C1 segment of cervical spinal cord (tissue), 14 donors: ENCODE data around the gene ENHO.

Experiments
- DNase-seq, 14 donors: peaks; one replicate each; lab custom pipeline; 2025; lab: John Stamatoyannopoulos, UW

Gene ENHO

DNA sequence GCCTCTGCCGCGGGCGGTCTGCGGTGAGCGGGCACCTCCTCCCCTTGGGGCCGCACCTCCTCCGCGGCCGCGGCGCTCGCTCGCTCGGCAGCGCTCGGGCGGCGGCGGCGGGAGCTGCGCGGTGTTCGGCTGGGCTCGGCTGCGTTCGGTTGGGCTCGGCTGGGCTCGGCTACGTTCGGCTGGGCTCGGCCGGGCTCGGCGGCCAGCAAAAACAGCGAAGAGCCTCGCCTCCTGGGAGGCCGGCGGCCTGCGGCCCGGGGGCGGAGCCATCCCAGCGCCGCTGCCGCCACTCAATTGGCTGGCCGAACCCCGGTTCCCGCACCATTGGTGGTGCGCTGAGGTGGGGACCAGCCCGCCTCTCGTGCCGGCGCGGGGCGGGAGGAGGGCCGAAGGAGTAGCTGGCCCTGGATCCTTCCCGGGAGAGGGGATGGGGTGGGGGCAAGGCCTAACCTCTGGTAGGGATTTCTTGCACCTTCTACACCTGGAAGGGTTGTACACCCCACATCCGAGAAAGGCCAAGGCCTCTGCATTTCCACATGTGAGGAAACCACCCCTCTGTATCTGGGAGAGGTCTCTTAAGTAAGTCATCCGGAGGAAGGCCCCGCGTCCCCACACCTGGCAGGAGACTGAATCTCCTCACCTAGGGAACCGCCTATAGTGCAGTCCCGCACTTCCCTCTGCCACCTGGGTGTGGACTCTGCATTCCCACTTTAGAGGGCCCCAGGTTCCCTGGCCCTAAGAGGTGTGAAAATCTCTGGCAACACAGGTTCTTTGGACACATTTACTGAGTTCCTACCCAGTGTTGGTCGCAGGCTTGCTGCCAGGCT, at the start of gene ENHO:
ENHO (minus strand) TSS at position 20 of the 827 bp plus-strand sequence. CDS start 1,295 bp downstream, outside the sequence.
- DNase-seq: peak; percentile 54 to 95 (median 90)

- DNase-seq: no peak
Measured at GRCh38 chr9:34572092-34572491, 49.3 kb upstream of the ENHO start.

- DNase-seq: peak in 1 of 14 donors; percentile 14
Measured at GRCh38 chr9:34571481-34571810, 48.7 kb upstream of the ENHO start.

DNA sequence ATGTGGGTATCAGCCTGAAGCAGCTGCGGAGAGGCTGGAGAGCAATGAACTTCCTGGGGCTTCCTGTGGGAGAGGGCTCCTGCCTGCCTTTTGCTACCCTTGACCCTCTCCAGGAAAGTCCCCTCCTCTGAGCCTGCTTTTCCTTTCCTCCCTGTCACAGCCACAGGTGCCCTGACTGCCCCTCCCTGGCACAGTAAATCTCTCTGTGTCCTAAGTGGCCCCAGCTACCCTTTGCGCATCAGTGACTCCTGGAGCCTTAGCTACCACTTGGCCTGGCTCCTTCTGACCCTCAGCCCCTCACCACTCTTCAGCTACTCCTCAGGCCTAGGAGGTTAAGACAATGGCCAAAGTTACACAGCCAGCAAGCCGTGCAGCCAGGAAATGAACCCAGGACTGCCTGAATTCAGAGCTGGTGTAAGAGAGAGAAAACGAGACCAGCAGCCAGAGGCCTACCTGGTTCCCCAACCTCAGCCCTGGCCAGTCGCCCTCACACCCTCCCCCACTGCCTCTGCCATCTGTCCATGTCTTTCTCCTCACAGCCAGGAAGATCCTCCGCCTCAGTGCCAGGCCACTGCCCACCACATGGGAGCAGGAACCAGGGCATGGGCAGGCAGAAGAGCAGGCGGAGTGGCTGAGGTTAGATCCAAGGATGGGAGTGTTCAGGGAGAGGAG, 48.2 kb upstream of the ENHO start:
- DNase-seq: peak in 3 of 14 donors; percentile 17 to 95 (median 33)

DNA sequence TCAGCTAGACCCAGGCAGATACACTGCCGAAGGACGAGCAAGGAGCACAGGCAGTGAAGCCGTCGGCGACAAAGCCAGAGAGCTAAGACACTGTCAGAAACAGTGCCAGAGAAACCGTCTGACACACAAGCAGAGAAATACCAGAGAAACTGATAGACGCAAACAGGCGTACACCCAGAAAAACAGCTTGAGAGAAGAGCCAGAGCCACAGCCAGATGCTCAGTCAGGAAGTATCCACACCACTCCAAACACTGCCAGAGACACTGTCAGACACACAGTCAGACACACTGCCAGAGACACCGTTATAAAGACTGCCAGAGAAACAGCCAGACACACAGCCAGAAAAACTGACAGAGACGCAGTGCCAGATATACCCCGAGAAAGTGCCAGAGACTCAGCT, 47.6 kb upstream of the ENHO start:
- DNase-seq: peak in 1 of 14 donors; percentile 64

DNA sequence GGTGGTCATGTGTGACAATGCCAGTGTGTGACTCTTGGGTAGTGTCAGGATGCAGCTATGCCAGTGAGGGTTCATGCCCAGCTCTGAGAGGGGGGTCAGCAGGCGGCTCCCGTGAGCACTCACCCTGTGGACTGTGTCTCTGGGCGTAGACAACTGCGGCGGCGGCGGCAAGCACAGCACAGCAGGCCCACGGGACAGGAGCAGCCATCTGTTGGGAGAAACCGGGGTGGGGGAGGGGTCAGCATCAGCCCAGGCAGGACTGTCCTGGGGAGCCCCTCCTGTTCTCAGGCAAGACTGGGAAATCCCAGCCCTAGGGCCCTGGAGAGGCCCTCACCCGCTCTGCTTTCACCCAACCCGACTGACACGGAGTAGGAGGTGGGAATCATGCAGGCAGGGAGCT, 46.0 kb upstream of the ENHO start:
- peak in 1 of 14 donors; percentile 41 for DNase-seq

DNA sequence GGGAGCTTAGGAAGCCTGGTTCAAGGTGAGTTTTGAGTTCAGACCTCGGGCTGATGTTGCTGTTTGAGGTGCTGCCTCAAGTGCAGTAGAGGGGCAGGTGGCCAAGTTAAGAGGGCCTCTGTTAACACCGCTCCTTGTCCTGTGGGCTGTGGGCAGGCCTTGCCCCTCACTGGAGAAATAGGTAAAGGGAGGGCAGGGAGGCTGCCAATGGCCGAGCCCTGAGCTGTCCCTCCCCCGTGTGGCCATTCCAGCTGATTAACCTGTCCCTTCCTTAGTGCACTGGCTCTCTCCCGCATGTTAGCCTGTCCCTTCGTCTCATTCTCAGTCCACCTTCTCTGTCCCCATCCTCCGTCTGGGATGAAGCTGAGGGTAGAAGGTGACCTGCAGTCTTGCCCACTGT, 45.3 kb upstream of the ENHO start:
- DNase-seq: no peak

GRCh38 chr9:34566972-34567371, 44.2 kb upstream of the ENHO start:
- DNase-seq: peak in 1 of 14 donors; percentile 59

DNA sequence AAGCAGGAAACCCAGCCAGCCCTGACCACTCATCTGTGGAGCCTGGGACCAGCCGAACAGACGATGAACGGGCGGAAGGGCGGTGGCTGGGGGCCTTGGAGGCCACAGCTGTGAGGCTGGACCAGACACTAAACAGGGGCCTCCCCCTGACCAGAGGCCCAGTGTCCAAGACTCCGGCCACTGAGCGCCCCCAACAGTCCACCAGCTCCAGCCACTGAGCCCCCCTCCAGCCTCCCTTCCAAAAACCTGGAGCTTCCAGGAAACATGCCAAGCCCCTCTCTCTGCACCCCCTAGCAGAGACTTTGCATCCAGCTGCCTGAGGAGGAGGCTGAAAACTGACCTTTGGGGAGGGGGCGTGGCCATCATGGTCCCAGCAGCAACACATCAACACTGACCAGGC, 43.5 kb upstream of the ENHO start:
- DNase-seq: no peak

DNA sequence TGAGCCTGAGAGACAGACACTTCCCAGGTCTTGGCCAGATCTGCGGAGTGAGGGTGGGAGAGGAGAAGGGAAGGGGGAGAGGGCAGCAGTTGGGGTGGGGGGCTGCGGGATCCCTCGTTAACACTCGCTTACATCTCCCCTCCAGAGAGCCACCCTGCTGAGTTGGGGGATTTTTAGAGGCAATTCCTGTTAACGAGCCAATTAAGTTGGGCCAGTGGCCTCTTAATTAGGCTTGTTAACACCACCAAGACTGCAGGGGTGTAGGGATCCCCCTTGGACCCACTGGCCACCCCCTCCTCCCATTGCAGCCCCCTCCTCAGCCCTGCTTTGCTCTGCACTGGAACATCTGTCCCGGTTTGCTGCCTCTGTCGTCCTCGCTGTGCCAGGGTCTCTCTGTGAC, 43.1 kb upstream of the ENHO start:
- DNase-seq: no peak

- DNase-seq: no peak
Measured at GRCh38 chr9:34564617-34565016, 41.8 kb upstream of the ENHO start.

DNA sequence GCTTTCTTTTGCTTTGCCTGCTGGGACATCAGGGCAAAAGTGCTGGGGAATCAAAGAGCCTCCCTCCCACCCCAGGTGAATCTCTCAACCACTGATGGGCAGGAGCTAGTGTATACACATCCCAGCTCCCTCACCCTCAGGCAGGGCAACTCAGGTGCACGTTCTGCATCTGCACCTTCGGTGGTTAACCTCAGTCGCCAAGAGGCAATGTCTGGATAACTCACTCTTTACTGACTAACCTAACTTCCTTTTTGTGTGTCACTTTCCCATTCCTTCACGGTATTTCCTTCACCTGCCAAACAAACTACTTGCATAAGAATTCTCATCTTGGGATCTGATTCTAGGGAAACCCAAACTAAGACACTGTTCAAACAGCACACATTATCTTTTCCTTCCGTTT, 40.5 kb upstream of the ENHO start:
- no peak for DNase-seq

GRCh38 chr9:34562135-34562745, 39.5 kb upstream of the ENHO start:
- no peak for DNase-seq

DNA sequence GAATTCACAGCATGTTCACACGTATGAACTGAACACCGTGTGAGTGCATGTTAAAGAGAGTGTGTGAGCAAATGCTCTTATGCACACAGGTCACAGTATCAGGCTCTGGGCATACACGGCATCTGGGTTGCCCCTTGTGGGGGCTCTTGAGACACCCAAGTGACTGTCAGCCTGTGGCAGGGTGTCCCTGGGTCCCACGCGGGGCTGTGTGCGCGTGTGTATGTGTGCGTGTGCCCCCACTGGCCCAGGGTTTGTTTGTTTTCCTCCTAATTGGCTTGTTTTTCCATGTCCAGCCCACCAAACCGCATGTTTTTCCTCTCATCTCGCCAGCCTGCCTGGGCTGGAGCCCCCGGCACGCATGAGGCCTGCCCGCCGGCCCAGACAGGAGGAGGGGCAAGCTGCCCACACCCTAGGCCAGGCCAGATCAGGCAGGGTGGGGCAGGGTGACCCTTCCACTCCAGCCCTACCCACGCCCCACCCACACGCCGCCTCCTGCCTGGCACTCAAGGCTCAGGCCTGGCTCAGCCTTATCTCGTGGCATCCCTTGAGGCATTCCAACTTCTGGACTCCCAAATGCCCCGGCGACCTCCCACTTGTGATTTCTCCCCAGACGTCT, 37.9 kb upstream of the ENHO start:
- DNase-seq: no peak

- peak in 2 of 14 donors; percentile 27 for DNase-seq
Measured at GRCh38 chr9:34559624-34560455, 37.0 kb upstream of the ENHO start.

GRCh38 chr9:34558919-34559623, 36.3 kb upstream of the ENHO start:
- peak in 1 of 14 donors; percentile 29 for DNase-seq

DNA sequence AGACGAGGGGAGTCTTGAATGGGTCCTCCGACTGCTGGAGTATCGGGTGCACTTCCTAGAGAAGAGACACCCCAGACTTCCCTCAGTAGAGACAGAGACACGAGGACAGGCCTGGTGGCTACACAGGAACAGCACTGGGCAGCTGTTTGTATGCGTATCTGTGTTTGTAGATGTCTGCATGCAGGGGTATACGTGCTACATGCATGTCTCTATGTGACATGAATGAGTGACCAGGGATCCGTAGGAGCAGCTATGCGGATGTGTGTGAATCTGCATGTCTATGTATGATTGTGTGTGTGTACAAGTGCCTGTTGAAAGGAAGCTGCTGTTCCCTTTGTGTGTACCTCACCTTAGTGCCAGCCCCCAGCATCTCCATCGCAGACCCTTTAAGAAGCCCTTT, 35.6 kb upstream of the ENHO start:
- DNase-seq: no peak

- no peak for DNase-seq
Measured at GRCh38 chr9:34557426-34558321, 34.9 kb upstream of the ENHO start.

GRCh38 chr9:34556949-34557348, 34.2 kb upstream of the ENHO start:
- no peak for DNase-seq
